HL-60 (cell line): ENCODE results near the gene TPCN1.

Experiments used
- DNase-seq, 2 experiments: peaks; one replicate each; pipeline ENCODE4 v3.0.0-alpha.2; 2010 to 2020; ENCODE audit warnings: low read depth in 1 of 2, low spot score in 1 of 2
- H3K27ac ChIP-seq: fragments of 250-450 bp; sonication (Bioruptor Pico); replicated peaks from 2 replicates; pipeline ENCODE4 v1.5.1; 2020; ENCODE audit warnings: mild to moderate bottlenecking, moderate library complexity
- H3K27me3 ChIP-seq: fragments of 250-450 bp; sonication (Bioruptor Pico); 2 replicates; pipeline ENCODE4 v1.5.1; 2021; ENCODE audit warnings: mild to moderate bottlenecking, moderate library complexity; ENCODE audit not compliant: insufficient read depth, poor library complexity, severe bottlenecking
- H3K4me3 ChIP-seq: replicated peaks from 2 replicates; pipeline ENCODE4 v1.5.1; 2011; ENCODE audit warnings: mild to moderate bottlenecking, control low read depth, low read length; ENCODE audit not compliant: insufficient read depth
- CTCF ChIP-seq: IDR thresholded peaks from one replicate; pipeline ENCODE4 v1.5.1; 2011; ENCODE audit warnings: low read length, control low read depth, inconsistent platforms; ENCODE audit not compliant: insufficient read depth
- GABPA ChIP-seq: IDR thresholded peaks from 2 replicates; pipeline ENCODE4 v1.6.1; 2012; ENCODE audit warnings: low read depth
- POLR2AphosphoS5 ChIP-seq: IDR thresholded peaks from 2 replicates; pipeline ENCODE4 v1.6.1; 2012; ENCODE audit warnings: low read depth
- REST ChIP-seq: IDR thresholded peaks from 2 replicates; pipeline ENCODE4 v1.6.1; 2012; ENCODE audit warnings: low read depth; ENCODE audit not compliant: insufficient replicate concordance
- SPI1 ChIP-seq: IDR thresholded peaks from 2 replicates; pipeline ENCODE4 v1.6.1; 2012; ENCODE audit warnings: low read depth, mild to moderate bottlenecking, borderline replicate concordance

Gene TPCN1

GRCh38 chr12:113235976-113236375 is 14.7 kb downstream of the TPCN1 start:
- H3K4me3 ChIP-seq = no peak overlapping the region
- no peak for DNase-seq
- no peaks in the 10 kb centered on the region for H3K27me3 ChIP-seq
- H3K27ac ChIP-seq = no peak overlapping the region
- TF ChIP-seq SPI1 (no peak), GABPA (no peak)

- Histone ChIP-seq H3K27me3 (no peaks in the 10 kb centered on the region), H3K4me3 (no peak overlapping the region), H3K27ac (no peak overlapping the region; the same call in 1 of the 2 replicates)
- TF ChIP-seq SPI1 = no peak
- no peak for TF ChIP-seq GABPA
- TF ChIP-seq CTCF = no peak
- TF ChIP-seq POLR2AphosphoS5 = no peak
- TF ChIP-seq REST = no peak
- DNase-seq = no peak
These were observed 15.5 kb downstream of the TPCN1 start for GRCh38 chr12:113236539-113237399.

GRCh38 chr12:113237748-113238147 is 16.5 kb downstream of the TPCN1 start:
- TF ChIP-seq REST (no peak), SPI1 (no peak), CTCF (no peak), GABPA (no peak), POLR2AphosphoS5 (no peak)
- DNase-seq = peak in 1 of 2 experiments; percentile 19

GRCh38 chr12:113238309-113238708 is 17.0 kb downstream of the TPCN1 start:
- no peaks in the 10 kb centered on the region for H3K27me3 ChIP-seq
- H3K27ac ChIP-seq = no peak overlapping the region; the same call in 1 of the 2 replicates
- no peak for TF ChIP-seq GABPA
- no peak for TF ChIP-seq CTCF
- TF ChIP-seq POLR2AphosphoS5 = no peak
- no peak for TF ChIP-seq SPI1
- TF ChIP-seq REST = no peak
- no peak overlapping the region for H3K4me3 ChIP-seq
- no peak for DNase-seq

More at GRCh38 chr12:113237748-113238147, 16.5 kb downstream of the TPCN1 start:
- H3K27me3 ChIP-seq = no peaks in the 10 kb centered on the region
- no peak overlapping the region for H3K4me3 ChIP-seq
- H3K27ac ChIP-seq = peak overlapping the region; percentile 43
